Peyer's patch (tissue), 4 donors: ENCODE data around the gene TTLL8.

Experiments
- POLR2A ChIP-seq, 2 donors: fragments of 450-650 bp; IDR thresholded peaks; one replicate each; pipeline ENCODE4 v1.5.1; 2017; ENCODE audit warnings: antibody characterized with exemption in 2 of 2, mild to moderate bottlenecking in 2 of 2, moderate library complexity in 2 of 2
- TF ChIP-seq, protein P1 (sequence below), 6 experiments: fragments of 450-650 bp in 4 of 6; fragments of 200-600 bp in 2 of 6; sonication (generic) in 1 of 6; IDR thresholded peaks; one replicate each; pipeline ENCODE4 v1.5.1; 2017 to 2019; ENCODE audit warnings: antibody characterized with exemption in 6 of 6, mild to moderate bottlenecking in 3 of 6, moderate library complexity in 1 of 6

DNA sequence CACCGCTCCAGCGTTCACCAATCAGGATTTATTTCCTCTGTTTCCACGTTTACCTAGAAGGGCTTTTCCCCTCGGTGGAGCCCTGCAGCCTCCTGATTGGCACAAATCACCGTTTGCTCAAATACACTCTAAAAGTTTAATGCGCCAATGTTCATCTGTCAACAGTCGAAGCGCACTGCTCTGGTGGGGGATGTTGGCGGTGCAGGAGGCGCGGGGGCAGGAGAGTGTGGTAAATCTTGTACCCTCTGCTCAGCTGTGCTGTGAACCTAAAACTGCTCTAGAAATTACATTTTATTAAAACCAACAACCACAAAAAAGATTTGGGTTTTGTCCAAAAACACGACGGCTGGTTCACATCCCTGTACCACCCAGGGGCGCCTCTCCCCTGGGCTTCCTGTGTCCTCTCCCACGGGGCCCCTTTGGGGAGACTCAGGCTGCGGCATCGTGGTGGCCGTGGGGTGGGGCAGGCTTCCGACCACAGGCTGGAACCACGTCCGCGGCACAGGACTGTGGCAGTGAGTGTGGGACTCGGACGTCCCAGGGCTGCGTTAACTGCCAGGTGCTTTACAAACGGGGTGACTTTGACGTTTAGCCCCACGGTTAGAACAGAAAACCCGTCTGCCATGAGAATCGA is 13.5 kb downstream of the TTLL8 start:
- TF ChIP-seq, protein P1, sequence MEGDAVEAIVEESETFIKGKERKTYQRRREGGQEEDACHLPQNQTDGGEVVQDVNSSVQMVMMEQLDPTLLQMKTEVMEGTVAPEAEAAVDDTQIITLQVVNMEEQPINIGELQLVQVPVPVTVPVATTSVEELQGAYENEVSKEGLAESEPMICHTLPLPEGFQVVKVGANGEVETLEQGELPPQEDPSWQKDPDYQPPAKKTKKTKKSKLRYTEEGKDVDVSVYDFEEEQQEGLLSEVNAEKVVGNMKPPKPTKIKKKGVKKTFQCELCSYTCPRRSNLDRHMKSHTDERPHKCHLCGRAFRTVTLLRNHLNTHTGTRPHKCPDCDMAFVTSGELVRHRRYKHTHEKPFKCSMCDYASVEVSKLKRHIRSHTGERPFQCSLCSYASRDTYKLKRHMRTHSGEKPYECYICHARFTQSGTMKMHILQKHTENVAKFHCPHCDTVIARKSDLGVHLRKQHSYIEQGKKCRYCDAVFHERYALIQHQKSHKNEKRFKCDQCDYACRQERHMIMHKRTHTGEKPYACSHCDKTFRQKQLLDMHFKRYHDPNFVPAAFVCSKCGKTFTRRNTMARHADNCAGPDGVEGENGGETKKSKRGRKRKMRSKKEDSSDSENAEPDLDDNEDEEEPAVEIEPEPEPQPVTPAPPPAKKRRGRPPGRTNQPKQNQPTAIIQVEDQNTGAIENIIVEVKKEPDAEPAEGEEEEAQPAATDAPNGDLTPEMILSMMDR (IDR thresholded peaks at IDR 0.05), result no peak
- no peak for TF ChIP-seq POLR2A (IDR thresholded peaks at IDR 0.05)
